Gastroesophageal sphincter (tissue), 3 donors: ENCODE results near the gene RPL13.

Source experiments
- CTCF ChIP-seq, 4 experiments: fragments of 200-600 bp in 2 of 4; fragments of 450-650 bp in 2 of 4; sonication (generic) in 1 of 4; IDR thresholded peaks; one replicate each; pipeline ENCODE4 v1.5.1; 2017 to 2019; ENCODE audit warnings: antibody characterized with exemption in 4 of 4, mild to moderate bottlenecking in 2 of 4, moderate library complexity in 2 of 4
- POLR2A ChIP-seq, 2 donors: fragments of 450-650 bp; IDR thresholded peaks; one replicate each; pipeline ENCODE4 v1.6.1; 2017; ENCODE audit warnings: antibody characterized with exemption in 2 of 2, mild to moderate bottlenecking in 2 of 2, moderate library complexity in 1 of 2

GRCh38 chr16:89523680-89524344 lies 36.7 kb upstream of the RPL13 start:
- TF ChIP-seq CTCF (IDR thresholded peaks at IDR 0.05) = no peak
- TF ChIP-seq POLR2A (IDR thresholded peaks at IDR 0.05) = no peak
